PC-9 (cell line): ENCODE results near the gene SLC7A11. TPM values are rescaled to one million over a fixed set of nuclear protein-coding genes. Genes with fewer than 3 reads are reported as not detected.

Source experiments
- BruUV-seq: library from RNA; stranded (reverse); fragments of 400-500 nt; replicated peaks from 2 replicates; lab custom pipeline; 2021; lab: Mats Ljungman, UMichigan
- CTCF ChIA-PET: fragments of 300-600 bp; sonication (Branson Sonifier 250); formaldehyde crosslinking; loops from one replicate; lab custom pipeline; 2022; ENCODE audit warnings: antibody characterized with exemption; lab: Charles Lee
- POLR2A ChIA-PET: fragments of 300-600 bp; sonication (Branson Sonifier 250); formaldehyde crosslinking; loops from one replicate; lab custom pipeline; 2022; ENCODE audit warnings: antibody characterized with exemption; ENCODE audit not compliant: unreplicated experiment; lab: Charles Lee
- DNase-seq, 2 experiments: peaks; one replicate each; pipeline versions ENCODE4 v3.0.0 to v3.0.0-alpha.2; 2015 to 2022; ENCODE audit warnings: mixed read lengths in 1 of 2
- H2AFZ ChIP-seq: fragments of 200-600 bp; sonication (generic); 2 replicates; pipeline ENCODE4 v1.8.1; 2017; ENCODE audit warnings: antibody characterized with exemption
- H3F3A ChIP-seq: fragments of 200-600 bp; sonication (generic); 2 replicates; pipeline ENCODE4 v1.8.1; 2017; ENCODE audit warnings: antibody characterized with exemption, mild to moderate bottlenecking, low read depth; ENCODE audit not compliant: insufficient read depth
- H3K27ac ChIP-seq: fragments of 200-600 bp; sonication (generic); 2 replicates; pipeline ENCODE4 v1.6.1; 2016; ENCODE audit warnings: mixed run types
- H3K27me3 ChIP-seq: fragments of 200-600 bp; sonication (generic); 2 replicates; pipeline ENCODE4 v1.6.1; 2016; ENCODE audit warnings: low read depth, mixed run types; ENCODE audit not compliant: insufficient read depth
- H3K36me3 ChIP-seq: fragments of 200-600 bp; sonication (generic); 2 replicates; pipeline ENCODE4 v1.6.1; 2016; ENCODE audit warnings: low read depth, mixed run types
- H3K4me1 ChIP-seq: fragments of 200-600 bp; sonication (generic); replicated peaks from 2 replicates; pipeline ENCODE4 v1.6.1; 2016; ENCODE audit warnings: mixed run types; ENCODE audit not compliant: insufficient read depth
- H3K4me2 ChIP-seq: fragments of 200-600 bp; sonication (generic); 2 replicates; pipeline ENCODE4 v1.6.1; 2017; ENCODE audit warnings: mixed run types
- H3K4me3 ChIP-seq: fragments of 200-600 bp; sonication (generic); 2 replicates; pipeline ENCODE4 v1.6.1; 2016; ENCODE audit warnings: mixed run types
- H3K79me2 ChIP-seq: fragments of 200-600 bp; sonication (generic); 2 replicates; pipeline ENCODE4 v1.6.1; 2017; ENCODE audit warnings: low read depth, mixed run types
- H3K9me2 ChIP-seq: fragments of 200-600 bp; sonication (generic); 2 replicates; pipeline ENCODE4 v1.8.1; 2017; ENCODE audit warnings: mild to moderate bottlenecking; ENCODE audit not compliant: insufficient read depth
- H3K9me3 ChIP-seq: fragments of 200-600 bp; sonication (generic); 2 replicates; pipeline ENCODE4 v1.8.1; 2016; ENCODE audit warnings: low read depth; ENCODE audit not compliant: insufficient read depth
- H4K20me1 ChIP-seq: fragments of 200-600 bp; sonication (generic); 2 replicates; pipeline ENCODE4 v1.8.1; 2017; ENCODE audit not compliant: insufficient read depth
- CTCF ChIP-seq: fragments of 200-600 bp; sonication (generic); conservative IDR thresholded peaks from 2 replicates; pipeline ENCODE4 v1.6.1; 2017; ENCODE audit warnings: mixed run types, antibody characterized with exemption, mild to moderate bottlenecking, moderate library complexity
- EZH2 ChIP-seq: fragments of 200-600 bp; sonication (generic); IDR thresholded peaks from 2 replicates; pipeline ENCODE4 v1.8.0; 2017; ENCODE audit warnings: antibody characterized with exemption, low read depth
- intact Hi-C: fragments of 100-400 bp; cut with micrococcal nuclease; formaldehyde crosslinking; loops from one replicate; pipeline ENCODE4 v1.10.0; 2022; ENCODE audit not compliant: unreplicated experiment
- total RNA-seq: library from RNA; stranded (reverse); gene quantifications from 2 replicates; pipeline ENCODE4 v1.2.3, GENCODE V29; 2021

Gene SLC7A11
- total RNA-seq, 1 experiment from 2014 or later = 187 TPM

DNA sequence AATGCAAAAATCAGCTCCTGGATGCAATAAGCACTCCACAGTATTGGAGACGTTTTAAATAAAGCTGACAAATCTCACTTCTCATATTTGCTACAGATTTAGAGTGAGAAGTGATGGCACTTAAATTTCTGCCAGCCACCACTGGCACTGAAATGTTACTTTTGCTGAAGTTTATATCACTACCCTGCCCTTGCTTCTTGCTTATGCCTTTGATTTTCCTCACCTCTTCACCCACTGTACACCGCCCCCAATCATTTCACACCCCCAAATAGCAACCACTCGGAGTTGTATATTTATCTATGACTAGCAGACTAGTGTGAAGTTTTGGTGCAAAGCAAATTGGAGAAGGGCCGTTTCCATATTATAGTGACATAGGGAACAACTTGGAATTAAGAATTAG, 19.9 kb upstream of the SLC7A11 start:
- BruUV-seq = no TSS peak
- intact Hi-C loops = no loop called here
- H3K36me3 ChIP-seq = no peaks in the 10 kb centered on the region

DNA sequence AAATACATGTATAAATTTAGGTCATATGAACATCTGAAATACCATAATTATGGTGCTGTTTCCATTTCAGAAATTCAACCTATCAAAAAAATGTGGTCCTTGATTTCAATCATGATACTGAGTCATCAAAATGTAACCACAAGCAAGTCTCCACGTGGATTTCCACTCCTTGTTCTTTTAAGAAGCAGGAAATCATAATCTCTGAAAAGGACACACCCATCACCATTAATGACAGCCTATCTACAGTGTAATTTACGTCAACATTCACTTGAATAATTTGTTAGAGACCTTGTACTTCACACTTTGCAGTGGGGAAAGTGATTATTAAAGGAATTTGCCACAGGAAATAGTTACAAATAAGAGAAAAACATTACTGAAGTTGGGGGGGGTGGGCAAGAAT, 17.7 kb upstream of the SLC7A11 start:
- H3K4me2 ChIP-seq = no peak overlapping the region
- DNase-seq = peak in 1 of 2 experiments; percentile 55
- H4K20me1 ChIP-seq = no peaks in the 10 kb centered on the region
- intact Hi-C loops = loop anchor here (1.0 kb wide), 1 partner anchor 18 kb away; the partner anchor contains the start of gene SLC7A11
- CTCF ChIA-PET = no interaction called here
- H2AFZ ChIP-seq = no peak overlapping the region
- H3K36me3 ChIP-seq = no peaks in the 10 kb centered on the region
- POLR2A ChIA-PET = no interaction called here
- H3K9me2 ChIP-seq = no peaks in the 10 kb centered on the region; the same call in 1 of the 2 replicates
- peaks cover 9% of the 10 kb centered on the region; the same call in 1 of the 2 replicates for H3K4me1 ChIP-seq
- H3K9me3 ChIP-seq = no peaks in the 10 kb centered on the region; the same call in 1 of the 2 replicates
- BruUV-seq = no TSS peak
- no peaks in the 10 kb centered on the region for H3K27me3 ChIP-seq
- no peaks in the 10 kb centered on the region for H3K79me2 ChIP-seq
- no peak overlapping the region for H3K27ac ChIP-seq
- TF ChIP-seq CTCF (no peak), EZH2 (no peak)
- H3F3A ChIP-seq = no peaks in the 10 kb centered on the region
- no peak overlapping the region for H3K4me3 ChIP-seq

More for the DNA sequence above, 19.9 kb upstream of the SLC7A11 start:
- POLR2A ChIA-PET = no interaction called here
- no peak for DNase-seq
- TF ChIP-seq EZH2 (no peak), CTCF (no peak)
- Histone ChIP-seq H3K4me1 (peaks cover 9% of the 10 kb centered on the region; the same call in 1 of the 2 replicates), H4K20me1 (no peaks in the 10 kb centered on the region), H3K9me3 (no peaks in the 10 kb centered on the region; the same call in 1 of the 2 replicates), H3K27me3 (no peaks in the 10 kb centered on the region), H3K9me2 (no peaks in the 10 kb centered on the region; the same call in 1 of the 2 replicates), H3K4me3 (no peak overlapping the region), H3F3A (no peaks in the 10 kb centered on the region), H3K79me2 (no peaks in the 10 kb centered on the region), H3K27ac (no peak overlapping the region), H3K4me2 (no peak overlapping the region), H2AFZ (no peak overlapping the region)
- CTCF ChIA-PET = no interaction called here

DNA sequence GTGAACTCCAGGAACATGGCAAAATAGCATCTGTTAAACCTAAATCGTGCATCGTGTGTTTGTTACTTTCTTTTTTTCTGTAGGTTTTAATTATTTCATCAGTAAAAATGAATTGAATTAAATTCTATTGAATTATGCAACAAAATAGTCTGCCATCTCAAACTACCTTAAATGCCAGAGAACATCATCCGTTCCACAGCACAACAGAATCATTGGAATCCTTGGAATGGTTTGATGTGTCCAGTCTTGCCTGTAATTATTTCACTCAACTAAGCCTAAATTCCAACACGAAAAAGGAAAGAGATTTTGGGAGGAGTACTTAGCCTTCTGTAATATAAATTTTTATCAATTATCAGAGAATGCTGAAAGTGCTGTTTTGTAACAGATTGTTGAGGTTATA, 17.1 kb upstream of the SLC7A11 start:
- BruUV-seq = no TSS peak
- H3K4me1 ChIP-seq = peaks cover 9% of the 10 kb centered on the region; the same call in 1 of the 2 replicates
- no peak overlapping the region for H3K4me2 ChIP-seq
- no peaks in the 10 kb centered on the region for H3F3A ChIP-seq
- H4K20me1 ChIP-seq = no peaks in the 10 kb centered on the region
- TF ChIP-seq CTCF (no peak), EZH2 (no peak)
- ChIA-PET POLR2A (no interaction called here), CTCF (no interaction called here)
- intact Hi-C loops = loop anchor here (1.0 kb wide), 1 partner anchor 17 kb away; the partner anchor contains the start of gene SLC7A11
- H3K9me3 ChIP-seq = no peaks in the 10 kb centered on the region; the same call in 1 of the 2 replicates
- no peaks in the 10 kb centered on the region for H3K27me3 ChIP-seq
- no peaks in the 10 kb centered on the region for H3K79me2 ChIP-seq
- no peaks in the 10 kb centered on the region for H3K36me3 ChIP-seq
- H3K4me3 ChIP-seq = no peak overlapping the region
- 0 out of 2 replicates have a peak overlapping the region, but pooled peaks have one; percentile 16 for H3K27ac ChIP-seq
- H2AFZ ChIP-seq = no peak overlapping the region
- no peaks in the 10 kb centered on the region; the same call in 1 of the 2 replicates for H3K9me2 ChIP-seq
- DNase-seq = no peak
